ENCODE data around the gene B4GALNT3.

B4GALNT3 gene

DNA sequence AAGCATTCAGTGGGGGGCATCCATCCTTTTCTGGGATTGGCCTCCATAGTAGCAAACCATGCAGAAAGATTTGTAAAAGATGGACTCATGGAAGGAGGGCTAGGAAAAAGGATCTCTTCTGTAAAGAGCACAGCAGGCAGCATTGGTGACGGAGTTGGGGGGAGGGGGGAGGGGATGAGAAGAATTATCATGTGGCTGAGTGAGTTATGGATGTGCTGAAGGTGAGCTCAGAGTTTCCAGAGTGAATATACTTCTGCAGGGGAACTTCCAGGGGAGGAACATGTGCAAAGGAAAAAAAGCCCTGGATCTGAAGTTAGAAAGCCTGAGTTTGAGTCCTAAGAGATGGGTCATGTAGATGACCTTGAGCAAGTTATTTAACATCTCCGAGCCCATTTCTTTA lies 3.9 kb upstream of the B4GALNT3 start:
- peaks cover 0 to 11% of the 10 kb centered on the region in 2 donors for H3K4me1 ChIP-seq (ENCODE audit: control insufficient read depth in 1 of 2, insufficient read depth in 2 of 2, low read length in 2 of 2)

DNA sequence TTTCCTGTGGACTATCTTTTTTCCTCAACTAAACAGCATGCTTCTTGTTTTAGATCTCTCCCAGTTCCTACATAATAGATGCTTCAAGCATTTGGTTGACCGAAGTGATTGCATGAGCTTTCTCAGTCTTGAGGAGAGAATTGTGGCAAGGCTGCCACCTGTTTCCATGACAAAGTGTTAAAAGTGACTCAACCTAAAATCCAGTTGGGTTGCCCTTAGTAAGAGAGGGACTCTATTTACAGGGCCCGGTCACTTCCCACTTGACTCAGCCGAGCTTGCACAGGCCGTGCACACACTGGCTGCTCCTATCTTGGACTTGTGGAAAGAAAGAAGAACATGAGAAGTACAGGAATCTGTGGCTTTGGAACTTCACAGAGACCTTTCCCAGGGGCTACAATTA lies 2.1 kb upstream of the B4GALNT3 start:
- peaks cover 18% of the 10 kb centered on the region for H3K27me3 ChIP-seq (ENCODE audit: low read depth, low read length)
- no peak overlapping the region for H3K27ac ChIP-seq (ENCODE audit: low read length)
- peaks cover 0 to 13% of the 10 kb centered on the region in 2 donors for H3K4me1 ChIP-seq (ENCODE audit: control insufficient read depth in 1 of 2, insufficient read depth in 2 of 2, low read length in 2 of 2)
- H3K9me3 ChIP-seq (ENCODE audit: control insufficient read depth in 1 of 2, low read length in 2 of 2) = no peaks in the 10 kb centered on the region
- no peak overlapping the region for H3K4me3 ChIP-seq (ENCODE audit: low read depth in 1 of 2, low read length in 2 of 2)
- H3K36me3 ChIP-seq (ENCODE audit: control insufficient read depth in 1 of 2, insufficient read depth in 2 of 2, low read length in 2 of 2) = no peaks in the 10 kb centered on the region

More for the DNA sequence above, 3.9 kb upstream of the B4GALNT3 start:
- Histone ChIP-seq H3K4me3 (ENCODE audit: low read depth in 1 of 2, low read length in 2 of 2) (no peak overlapping the region), H3K36me3 (ENCODE audit: control insufficient read depth in 1 of 2, insufficient read depth in 2 of 2, low read length in 2 of 2) (no peaks in the 10 kb centered on the region), H3K27ac (ENCODE audit: low read length) (no peak overlapping the region), H3K27me3 (ENCODE audit: low read depth, low read length) (peaks cover 18% of the 10 kb centered on the region), H3K9me3 (ENCODE audit: control insufficient read depth in 1 of 2, low read length in 2 of 2) (no peaks in the 10 kb centered on the region)

GRCh38 chr12:459050-459429 lies 699 bp upstream of the B4GALNT3 start:
- Histone ChIP-seq H3K4me3 (ENCODE audit: low read depth in 1 of 2, low read length in 2 of 2) (peak overlapping the region; percentile 54 to 63), H3K27ac (ENCODE audit: low read length) (no peak overlapping the region), H3K9me3 (ENCODE audit: control insufficient read depth in 1 of 2, low read length in 2 of 2) (no peaks in the 10 kb centered on the region), H3K4me1 (ENCODE audit: control insufficient read depth in 1 of 2, insufficient read depth in 2 of 2, low read length in 2 of 2) (peaks cover 0 to 13% of the 10 kb centered on the region in 2 donors), H3K36me3 (ENCODE audit: control insufficient read depth in 1 of 2, insufficient read depth in 2 of 2, low read length in 2 of 2) (no peaks in the 10 kb centered on the region), H3K27me3 (ENCODE audit: low read depth, low read length) (peaks cover 18% of the 10 kb centered on the region)

- peaks cover 25% of the 10 kb centered on the region for H3K27me3 ChIP-seq (ENCODE audit: low read depth, low read length)
- peak overlapping the region; percentile 0 to 63 for H3K4me3 ChIP-seq (ENCODE audit: low read depth in 1 of 2, low read length in 2 of 2)
These were observed 807 bp downstream of the B4GALNT3 start for GRCh38 chr12:460261-461230.

GRCh38 chr12:461425-461824 lies 1.7 kb downstream of the B4GALNT3 start:
- Histone ChIP-seq H3K27ac (ENCODE audit: low read length) (no peak overlapping the region), H3K9me3 (ENCODE audit: control insufficient read depth in 1 of 2, low read length in 2 of 2) (no peaks in the 10 kb centered on the region), H3K4me3 (ENCODE audit: low read depth in 1 of 2, low read length in 2 of 2) (peak overlapping the region in 1 of 2 donors; percentile 0), H3K4me1 (ENCODE audit: control insufficient read depth in 1 of 2, insufficient read depth in 2 of 2, low read length in 2 of 2) (peaks cover 0 to 13% of the 10 kb centered on the region in 2 donors), H3K36me3 (ENCODE audit: control insufficient read depth in 1 of 2, insufficient read depth in 2 of 2, low read length in 2 of 2) (no peaks in the 10 kb centered on the region), H3K27me3 (ENCODE audit: low read depth, low read length) (peaks cover 25% of the 10 kb centered on the region)

More at GRCh38 chr12:460261-461230, 807 bp downstream of the B4GALNT3 start:
- no peaks in the 10 kb centered on the region for H3K36me3 ChIP-seq (ENCODE audit: control insufficient read depth in 1 of 2, insufficient read depth in 2 of 2, low read length in 2 of 2)
- H3K9me3 ChIP-seq (ENCODE audit: control insufficient read depth in 1 of 2, low read length in 2 of 2) = no peaks in the 10 kb centered on the region
- H3K27ac ChIP-seq (ENCODE audit: low read length) = no peak overlapping the region
- H3K4me1 ChIP-seq (ENCODE audit: control insufficient read depth in 1 of 2, insufficient read depth in 2 of 2, low read length in 2 of 2) = peaks cover 0 to 13% of the 10 kb centered on the region in 2 donors

- Histone ChIP-seq H3K4me1 (ENCODE audit: control insufficient read depth in 1 of 2, insufficient read depth in 2 of 2, low read length in 2 of 2) (peaks cover 0 to 13% of the 10 kb centered on the region in 2 donors), H3K36me3 (ENCODE audit: control insufficient read depth in 1 of 2, insufficient read depth in 2 of 2, low read length in 2 of 2) (no peaks in the 10 kb centered on the region), H3K27me3 (ENCODE audit: low read depth, low read length) (peaks cover 17% of the 10 kb centered on the region), H3K4me3 (ENCODE audit: low read depth in 1 of 2, low read length in 2 of 2) (no peak overlapping the region), H3K27ac (ENCODE audit: low read length) (no peak overlapping the region), H3K9me3 (ENCODE audit: control insufficient read depth in 1 of 2, low read length in 2 of 2) (no peaks in the 10 kb centered on the region)
These were observed 3.4 kb downstream of the B4GALNT3 start for GRCh38 chr12:462936-463705.

- Histone ChIP-seq H3K4me1 (ENCODE audit: control insufficient read depth in 1 of 2, insufficient read depth in 2 of 2, low read length in 2 of 2) (peaks cover 0 to 8% of the 10 kb centered on the region in 2 donors), H3K27ac (ENCODE audit: low read length) (no peak overlapping the region), H3K4me3 (ENCODE audit: low read depth in 1 of 2, low read length in 2 of 2) (no peak overlapping the region), H3K36me3 (ENCODE audit: control insufficient read depth in 1 of 2, insufficient read depth in 2 of 2, low read length in 2 of 2) (no peaks in the 10 kb centered on the region), H3K9me3 (ENCODE audit: control insufficient read depth in 1 of 2, low read length in 2 of 2) (no peaks in the 10 kb centered on the region), H3K27me3 (ENCODE audit: low read depth, low read length) (peaks cover 6% of the 10 kb centered on the region)
These were observed 4.9 kb downstream of the B4GALNT3 start for GRCh38 chr12:464484-465267.

DNA sequence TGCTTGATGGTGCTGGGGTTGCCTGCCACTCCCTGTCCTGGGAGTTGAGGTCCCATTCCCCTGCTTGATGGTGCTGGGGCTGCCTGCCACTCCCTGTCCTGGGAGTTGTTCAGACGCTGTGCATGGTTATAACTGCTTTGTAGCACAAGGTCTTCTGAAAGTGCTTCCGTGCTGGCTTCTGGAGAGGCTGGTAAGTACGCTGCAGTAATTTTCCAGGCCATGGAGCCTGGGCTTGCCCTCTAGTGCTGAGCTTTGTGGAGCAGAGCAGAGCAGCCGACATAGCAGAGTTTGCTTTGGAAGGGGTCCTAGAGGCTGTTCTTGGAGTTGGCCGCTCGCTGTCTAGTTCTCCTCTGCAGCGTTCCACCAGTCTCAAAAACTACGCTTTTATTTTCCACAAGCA lies 6.3 kb downstream of the B4GALNT3 start:
- H3K27ac ChIP-seq (ENCODE audit: low read length) = no peak overlapping the region

GRCh38 chr12:466762-467161 lies 7.0 kb downstream of the B4GALNT3 start:
- no peaks in the 10 kb centered on the region for H3K9me3 ChIP-seq (ENCODE audit: control insufficient read depth in 1 of 2, low read length in 2 of 2)
- no peaks in the 10 kb centered on the region for H3K36me3 ChIP-seq (ENCODE audit: control insufficient read depth in 1 of 2, insufficient read depth in 2 of 2, low read length in 2 of 2)
- no peak overlapping the region for H3K4me3 ChIP-seq (ENCODE audit: low read depth in 1 of 2, low read length in 2 of 2)
- peaks cover 6% of the 10 kb centered on the region for H3K27me3 ChIP-seq (ENCODE audit: low read depth, low read length)
- H3K4me1 ChIP-seq (ENCODE audit: control insufficient read depth in 1 of 2, insufficient read depth in 2 of 2, low read length in 2 of 2) = no peaks in the 10 kb centered on the region
- no peak overlapping the region for H3K27ac ChIP-seq (ENCODE audit: low read length)

More for the DNA sequence above, 6.3 kb downstream of the B4GALNT3 start:
- peaks cover 6% of the 10 kb centered on the region for H3K27me3 ChIP-seq (ENCODE audit: low read depth, low read length)
- no peaks in the 10 kb centered on the region for H3K9me3 ChIP-seq (ENCODE audit: control insufficient read depth in 1 of 2, low read length in 2 of 2)
- no peaks in the 10 kb centered on the region for H3K36me3 ChIP-seq (ENCODE audit: control insufficient read depth in 1 of 2, insufficient read depth in 2 of 2, low read length in 2 of 2)
- H3K4me1 ChIP-seq (ENCODE audit: control insufficient read depth in 1 of 2, insufficient read depth in 2 of 2, low read length in 2 of 2) = peaks cover 0 to under 1% of the 10 kb centered on the region in 2 donors
- H3K4me3 ChIP-seq (ENCODE audit: low read depth in 1 of 2, low read length in 2 of 2) = no peak overlapping the region

DNA sequence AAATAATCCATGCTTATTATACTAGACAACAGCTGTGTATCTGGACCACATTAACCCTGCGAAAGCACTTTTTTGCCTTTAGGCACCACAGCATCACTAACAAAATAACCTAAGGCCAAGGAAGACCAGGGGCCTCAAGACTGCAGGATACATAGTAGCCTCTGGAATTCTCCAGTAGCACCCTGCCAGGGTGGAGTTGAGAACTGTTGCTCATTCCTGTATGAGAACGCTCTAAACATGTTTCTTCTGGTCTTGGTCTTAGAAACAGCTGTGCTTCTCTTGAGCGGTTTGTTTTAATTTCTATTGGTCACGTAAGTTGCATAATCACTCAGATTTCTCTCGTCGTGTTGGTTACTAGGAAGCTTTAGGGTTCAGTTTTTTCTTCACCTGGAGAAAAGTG lies 7.9 kb downstream of the B4GALNT3 start:
- Histone ChIP-seq H3K27ac (ENCODE audit: low read length) (no peak overlapping the region), H3K4me3 (ENCODE audit: low read depth in 1 of 2, low read length in 2 of 2) (no peak overlapping the region), H3K36me3 (ENCODE audit: control insufficient read depth in 1 of 2, insufficient read depth in 2 of 2, low read length in 2 of 2) (no peaks in the 10 kb centered on the region), H3K4me1 (ENCODE audit: control insufficient read depth in 1 of 2, insufficient read depth in 2 of 2, low read length in 2 of 2) (no peaks in the 10 kb centered on the region), H3K27me3 (ENCODE audit: low read depth, low read length) (peaks cover 6% of the 10 kb centered on the region), H3K9me3 (ENCODE audit: control insufficient read depth in 1 of 2, low read length in 2 of 2) (no peaks in the 10 kb centered on the region)
